ENCODE measurements around the gene ZNF710.

ZNF710 gene

GRCh38 chr15:90103701-90104329, 102.7 kb downstream of the ZNF710 start:
- Histone ChIP-seq H3K9me3 (ENCODE audit: control insufficient read depth, insufficient read depth, low read length) (no peaks in the 10 kb centered on the region), H3K4me2 (ENCODE audit: low read length) (peak overlapping the region; percentile 96; the same call in 1 of the 2 replicates), H3K36me3 (ENCODE audit: control insufficient read depth, low read length) (peaks cover 11% of the 10 kb centered on the region), H3K4me1 (ENCODE audit: control insufficient read depth, low read length) (peaks cover 39% of the 10 kb centered on the region), H4K20me1 (ENCODE audit: control insufficient read depth, insufficient read depth, low read depth, low read length) (no peaks in the 10 kb centered on the region), H3K9me2 (replicated peaks; ENCODE audit: control insufficient read depth, low read length) (no peaks in the 10 kb centered on the region), H3K27ac (ENCODE audit: low read depth, low read length) (no peak overlapping the region), H3K27me3 (ENCODE audit: control insufficient read depth, low read length) (no peaks in the 10 kb centered on the region), H3K79me2 (ENCODE audit: control insufficient read depth, low read length) (peaks cover 34% of the 10 kb centered on the region), H3K4me3 (ENCODE audit: low read length) (no peak overlapping the region), H3F3A (ENCODE audit: control insufficient read depth, insufficient read depth) (peaks cover 8% of the 10 kb centered on the region; the same call in 1 of the 2 replicates)
- TF ChIP-seq CTCF (IDR thresholded peaks at IDR 0.05; ENCODE audit: low read depth, low read length, poor library complexity, severe bottlenecking) (no peak), EZH2phosphoT487 (IDR thresholded peaks at IDR 0.05; ENCODE audit: borderline replicate concordance, low read length) (no peak)

GRCh38 chr15:90104551-90104950, 103.4 kb downstream of the ZNF710 start:
- Histone ChIP-seq H3K9me2 (replicated peaks; ENCODE audit: control insufficient read depth, low read length) (no peaks in the 10 kb centered on the region), H3K4me2 (ENCODE audit: low read length) (no peak overlapping the region), H3K9me3 (ENCODE audit: control insufficient read depth, insufficient read depth, low read length) (no peaks in the 10 kb centered on the region), H3K4me1 (ENCODE audit: control insufficient read depth, low read length) (peaks cover 32% of the 10 kb centered on the region), H3K27me3 (ENCODE audit: control insufficient read depth, low read length) (no peaks in the 10 kb centered on the region), H3K36me3 (ENCODE audit: control insufficient read depth, low read length) (peaks cover 11% of the 10 kb centered on the region), H4K20me1 (ENCODE audit: control insufficient read depth, insufficient read depth, low read depth, low read length) (no peaks in the 10 kb centered on the region), H3K4me3 (ENCODE audit: low read length) (no peak overlapping the region), H3K79me2 (ENCODE audit: control insufficient read depth, low read length) (peaks cover 27% of the 10 kb centered on the region), H3F3A (ENCODE audit: control insufficient read depth, insufficient read depth) (peaks cover 8% of the 10 kb centered on the region; the same call in 1 of the 2 replicates), H3K27ac (ENCODE audit: low read depth, low read length) (no peak overlapping the region)
- TF ChIP-seq EZH2phosphoT487 (IDR thresholded peaks at IDR 0.05; ENCODE audit: borderline replicate concordance, low read length) (no peak), CTCF (IDR thresholded peaks at IDR 0.05; ENCODE audit: low read depth, low read length, poor library complexity, severe bottlenecking) (no peak)

- Histone ChIP-seq H3K9me3 (ENCODE audit: control insufficient read depth, insufficient read depth, low read length) (no peaks in the 10 kb centered on the region), H3K4me2 (ENCODE audit: low read length) (no peak overlapping the region), H3K79me2 (ENCODE audit: control insufficient read depth, low read length) (peaks cover 17% of the 10 kb centered on the region), H3K4me1 (ENCODE audit: control insufficient read depth, low read length) (peaks cover 22% of the 10 kb centered on the region), H3K27ac (ENCODE audit: low read depth, low read length) (no peak overlapping the region), H4K20me1 (ENCODE audit: control insufficient read depth, insufficient read depth, low read depth, low read length) (no peaks in the 10 kb centered on the region), H3F3A (ENCODE audit: control insufficient read depth, insufficient read depth) (peaks cover 3% of the 10 kb centered on the region; the same call in 1 of the 2 replicates), H3K36me3 (ENCODE audit: control insufficient read depth, low read length) (peaks cover 11% of the 10 kb centered on the region), H3K27me3 (ENCODE audit: control insufficient read depth, low read length) (no peaks in the 10 kb centered on the region), H3K9me2 (replicated peaks; ENCODE audit: control insufficient read depth, low read length) (no peaks in the 10 kb centered on the region), H3K4me3 (ENCODE audit: low read length) (no peak overlapping the region)
- no peak for TF ChIP-seq CTCF (IDR thresholded peaks at IDR 0.05; ENCODE audit: low read depth, low read length, poor library complexity, severe bottlenecking)
- no peak for TF ChIP-seq EZH2phosphoT487 (IDR thresholded peaks at IDR 0.05; ENCODE audit: borderline replicate concordance, low read length)
These were observed 104.4 kb downstream of the ZNF710 start for GRCh38 chr15:90105521-90105920.
